GM23338 (cell line): Measurements from ENCODE around the gene VSTM2B. TPM values are rescaled to one million over a fixed set of nuclear protein-coding genes. Genes with fewer than 3 reads are reported as not detected.

Source experiments
- ATAC-seq: fragments of 200-7000 bp; cut with Tn5 transposase; 3 replicates; pipeline ENCODE4 v1.9.1; 2020
- DNase-seq: peaks from one replicate; pipeline ENCODE4 v3.0.0-alpha.2; 2015; ENCODE audit warnings: low spot score
- H2AFZ ChIP-seq: fragments of 200-600 bp; sonication (generic); 2 replicates; pipeline ENCODE4 v1.8.0; 2016; ENCODE audit warnings: antibody characterized with exemption, mild to moderate bottlenecking, moderate library complexity
- H3F3A ChIP-seq: fragments of 200-600 bp; sonication (generic); replicated peaks from 2 replicates; pipeline ENCODE4 v1.8.0; 2017; ENCODE audit warnings: antibody characterized with exemption, mixed run types, low read depth
- H3K27ac ChIP-seq: fragments of 200-600 bp; sonication (generic); 2 replicates; pipeline ENCODE4 v1.6.1; 2016; ENCODE audit warnings: low read depth
- H3K27me3 ChIP-seq: fragments of 200-600 bp; sonication (generic); 2 replicates; pipeline ENCODE4 v1.8.0; 2016; ENCODE audit warnings: mild to moderate bottlenecking, mixed run types, moderate library complexity; ENCODE audit not compliant: insufficient read depth
- H3K36me3 ChIP-seq: fragments of 200-600 bp; sonication (generic); 2 replicates; pipeline ENCODE4 v1.8.0; 2016; ENCODE audit warnings: mild to moderate bottlenecking; ENCODE audit not compliant: insufficient read depth
- H3K4me1 ChIP-seq: fragments of 200-600 bp; sonication (generic); 2 replicates; pipeline ENCODE4 v1.8.0; 2016; ENCODE audit warnings: mild to moderate bottlenecking, moderate library complexity; ENCODE audit not compliant: insufficient read depth
- H3K4me2 ChIP-seq: fragments of 200-600 bp; sonication (generic); 2 replicates; pipeline ENCODE4 v1.7.1; 2017; ENCODE audit warnings: mixed run types
- H3K4me3 ChIP-seq: fragments of 200-600 bp; sonication (generic); 2 replicates; pipeline ENCODE4 v1.6.1; 2016; ENCODE audit warnings: mixed run types
- H3K79me2 ChIP-seq: fragments of 200-600 bp; sonication (generic); replicated peaks from 2 replicates; pipeline ENCODE4 v1.8.0; 2017; ENCODE audit warnings: mild to moderate bottlenecking; ENCODE audit not compliant: insufficient read depth
- H3K9me2 ChIP-seq: fragments of 200-600 bp; sonication (generic); 2 replicates; pipeline ENCODE4 v1.8.0; 2017; ENCODE audit not compliant: insufficient read depth
- H4K20me1 ChIP-seq: fragments of 200-600 bp; sonication (generic); replicated peaks from 2 replicates; pipeline ENCODE4 v1.8.0; 2017; ENCODE audit warnings: mild to moderate bottlenecking; ENCODE audit not compliant: insufficient read depth
- H3K27ac Mint-ChIP-seq: 2 replicates; pipeline ENCODE4 v1.8.0; 2020; ENCODE audit warnings: inconsistent platforms, mild to moderate bottlenecking, moderate library complexity, mixed read lengths
- H3K27me3 Mint-ChIP-seq: 3 replicates; pipeline ENCODE4 v1.8.0; 2022; ENCODE audit warnings: low read depth, mild to moderate bottlenecking, moderate library complexity, mixed read lengths, inconsistent platforms; ENCODE audit not compliant: insufficient read depth, poor library complexity
- H3K36me3 Mint-ChIP-seq: 3 replicates; pipeline ENCODE4 v1.8.0; 2021; ENCODE audit warnings: low read depth, mild to moderate bottlenecking, inconsistent platforms, moderate library complexity, mixed read lengths
- H3K4me1 Mint-ChIP-seq: 3 replicates; pipeline ENCODE4 v1.8.0; 2020; ENCODE audit warnings: mild to moderate bottlenecking, inconsistent platforms, mixed read lengths
- H3K4me3 Mint-ChIP-seq: 3 replicates; pipeline ENCODE4 v1.8.0; 2021; ENCODE audit warnings: moderate library complexity, mild to moderate bottlenecking, inconsistent platforms, mixed read lengths
- H3K9me3 Mint-ChIP-seq: 3 replicates; pipeline ENCODE4 v1.8.0; 2020; ENCODE audit warnings: moderate library complexity, mild to moderate bottlenecking, inconsistent platforms, mixed read lengths
- EZH2phosphoT487 ChIP-seq: fragments of 200-600 bp; sonication (generic); IDR thresholded peaks from one replicate; pipeline ENCODE4 v1.8.1; 2018; ENCODE audit warnings: antibody characterized with exemption; ENCODE audit not compliant: unreplicated experiment
- NANOG ChIP-seq: IDR thresholded peaks from 2 replicates; pipeline ENCODE4 v1.6.1; 2016; ENCODE audit warnings: antibody characterized with exemption, borderline replicate concordance
- POLR2AphosphoS5 ChIP-seq: IDR thresholded peaks from 2 replicates; pipeline ENCODE4 v1.6.1; 2016; ENCODE audit warnings: antibody characterized with exemption, low read depth
- ZNF114 ChIP-seq: fragments of 250-450 bp; sonication (Bioruptor Pico); IDR thresholded peaks from 2 replicates; pipeline ENCODE4 v1.5.0; 2020; ENCODE audit warnings: mild to moderate bottlenecking, moderate library complexity
- ZNF331 ChIP-seq: fragments of 250-450 bp; sonication (Bioruptor Pico); IDR thresholded peaks from 2 replicates; pipeline ENCODE4 v1.5.0; 2020; ENCODE audit warnings: low read depth, mild to moderate bottlenecking, moderate library complexity
- polyA plus RNA-seq: library from polyadenylated mRNA; unstranded; fragments of >200 nt; fragmentation: Nextera tagmentation; extraction: Ambion mirVana; gene quantifications from 2 replicates; pipeline ENCODE4 v1.2.1, GENCODE V29; 2016
- total RNA-seq: library from RNA; depleted of rRNA; stranded (reverse); fragments of >200 nt; shearing (Covaris generic); gene quantifications from 2 replicates; pipeline ENCODE4 v1.2.3, GENCODE V29; 2014
- TF ChIP-seq, protein P1 (sequence below): IDR thresholded peaks from 2 replicates; pipeline ENCODE4 v1.6.1; 2016; ENCODE audit warnings: antibody characterized with exemption
- TF ChIP-seq, protein P2 (sequence below): IDR thresholded peaks from one replicate; pipeline ENCODE4 v1.6.1; 2018; ENCODE audit warnings: antibody characterized with exemption; ENCODE audit not compliant: unreplicated experiment
- TF ChIP-seq, protein P3 (sequence below), 2 experiments: fragments of 200-600 bp in 1 of 2; sonication (generic) in 1 of 2; conservative IDR thresholded peaks; 2 replicates each; pipeline versions ENCODE4 v1.5.1 to v1.6.1; 2016 to 2017; ENCODE audit warnings: antibody characterized with exemption in 2 of 2, low read depth in 2 of 2, mild to moderate bottlenecking in 2 of 2, moderate library complexity in 1 of 2

Gene VSTM2B
- total and polyA plus RNA-seq, 2 experiments from 2014 or later = 1.2 to 1.8 TPM

DNA sequence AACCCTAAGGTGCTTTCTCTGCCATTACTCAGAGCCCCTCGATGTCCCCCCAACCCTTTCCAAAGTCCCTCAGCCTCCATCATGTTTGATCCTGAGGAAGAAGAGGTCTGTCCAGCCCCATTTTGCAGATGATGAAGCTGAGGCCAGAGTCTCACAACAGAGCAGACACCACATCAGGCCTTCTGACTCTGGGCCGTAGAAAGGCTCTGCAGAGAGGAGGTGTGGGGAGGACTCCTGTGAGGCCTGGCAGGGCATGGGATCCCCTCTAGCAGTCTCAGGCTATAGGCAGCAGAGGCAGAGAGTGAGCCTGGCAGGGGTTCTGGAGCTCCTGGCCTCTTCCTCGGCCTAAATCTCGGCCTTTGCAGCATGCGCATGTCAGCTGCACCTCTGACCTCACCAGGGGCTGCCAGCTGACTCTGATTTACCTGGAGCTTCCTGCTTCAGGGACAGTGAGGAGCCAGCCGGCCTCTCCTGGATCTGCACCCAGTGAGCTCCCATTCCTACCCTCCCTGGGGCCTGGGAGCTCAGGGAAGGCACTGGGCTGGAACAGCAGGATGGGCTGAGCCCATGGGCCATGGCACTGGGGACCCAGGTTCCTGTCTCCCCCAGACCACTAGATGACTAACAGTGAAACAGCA is 41.7 kb upstream of the VSTM2B start (continued):
- TF ChIP-seq, protein P1, sequence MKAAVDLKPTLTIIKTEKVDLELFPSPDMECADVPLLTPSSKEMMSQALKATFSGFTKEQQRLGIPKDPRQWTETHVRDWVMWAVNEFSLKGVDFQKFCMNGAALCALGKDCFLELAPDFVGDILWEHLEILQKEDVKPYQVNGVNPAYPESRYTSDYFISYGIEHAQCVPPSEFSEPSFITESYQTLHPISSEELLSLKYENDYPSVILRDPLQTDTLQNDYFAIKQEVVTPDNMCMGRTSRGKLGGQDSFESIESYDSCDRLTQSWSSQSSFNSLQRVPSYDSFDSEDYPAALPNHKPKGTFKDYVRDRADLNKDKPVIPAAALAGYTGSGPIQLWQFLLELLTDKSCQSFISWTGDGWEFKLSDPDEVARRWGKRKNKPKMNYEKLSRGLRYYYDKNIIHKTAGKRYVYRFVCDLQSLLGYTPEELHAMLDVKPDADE = no peak
- TF ChIP-seq POLR2AphosphoS5 = no peak
- TF ChIP-seq ZNF114 (CRISPR knock-in tag) = no peak

DNA sequence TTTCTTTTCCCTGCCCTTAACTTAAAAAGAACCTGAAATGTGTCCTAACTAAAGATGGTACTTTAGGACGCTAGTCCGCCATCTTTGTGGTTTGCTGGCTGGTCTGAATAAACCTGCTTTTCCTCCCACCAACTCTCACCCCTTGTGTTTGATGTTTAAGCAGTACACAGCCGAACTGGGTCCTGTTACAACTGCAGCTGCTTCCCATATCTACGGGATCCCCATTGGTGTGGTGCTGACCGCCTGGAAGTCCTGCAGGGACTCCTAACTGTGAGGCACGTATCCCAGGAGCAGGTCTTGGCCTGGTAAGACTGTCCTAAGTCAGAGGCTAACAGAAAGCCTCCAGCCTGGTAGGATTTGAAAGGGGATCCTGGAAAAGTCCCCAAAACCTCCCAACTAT is 40.9 kb upstream of the VSTM2B start:
- no peak overlapping the region for H3K4me2 ChIP-seq
- no peak for DNase-seq
- H3K79me2 ChIP-seq = no peaks in the 10 kb centered on the region
- Mint-ChIP-seq H3K27me3 (no peaks in the 10 kb centered on the region), H3K4me1 (peaks cover 6% of the 10 kb centered on the region), H3K36me3 (peaks cover 4% of the 10 kb centered on the region; the same call in 2 of the 3 replicates), H3K27ac (no peak overlapping the region), H3K9me3 (peaks cover 16% of the 10 kb centered on the region), H3K4me3 (no peak overlapping the region)
- H3K27ac ChIP-seq = no peak overlapping the region
- no peaks in the 10 kb centered on the region for H3F3A ChIP-seq
- no peak for ATAC-seq
- H3K36me3 ChIP-seq = no peaks in the 10 kb centered on the region
- H3K27me3 ChIP-seq = no peaks in the 10 kb centered on the region
- no peak for TF ChIP-seq NANOG
- TF ChIP-seq EZH2phosphoT487 = no peak
- TF ChIP-seq, protein P2, sequence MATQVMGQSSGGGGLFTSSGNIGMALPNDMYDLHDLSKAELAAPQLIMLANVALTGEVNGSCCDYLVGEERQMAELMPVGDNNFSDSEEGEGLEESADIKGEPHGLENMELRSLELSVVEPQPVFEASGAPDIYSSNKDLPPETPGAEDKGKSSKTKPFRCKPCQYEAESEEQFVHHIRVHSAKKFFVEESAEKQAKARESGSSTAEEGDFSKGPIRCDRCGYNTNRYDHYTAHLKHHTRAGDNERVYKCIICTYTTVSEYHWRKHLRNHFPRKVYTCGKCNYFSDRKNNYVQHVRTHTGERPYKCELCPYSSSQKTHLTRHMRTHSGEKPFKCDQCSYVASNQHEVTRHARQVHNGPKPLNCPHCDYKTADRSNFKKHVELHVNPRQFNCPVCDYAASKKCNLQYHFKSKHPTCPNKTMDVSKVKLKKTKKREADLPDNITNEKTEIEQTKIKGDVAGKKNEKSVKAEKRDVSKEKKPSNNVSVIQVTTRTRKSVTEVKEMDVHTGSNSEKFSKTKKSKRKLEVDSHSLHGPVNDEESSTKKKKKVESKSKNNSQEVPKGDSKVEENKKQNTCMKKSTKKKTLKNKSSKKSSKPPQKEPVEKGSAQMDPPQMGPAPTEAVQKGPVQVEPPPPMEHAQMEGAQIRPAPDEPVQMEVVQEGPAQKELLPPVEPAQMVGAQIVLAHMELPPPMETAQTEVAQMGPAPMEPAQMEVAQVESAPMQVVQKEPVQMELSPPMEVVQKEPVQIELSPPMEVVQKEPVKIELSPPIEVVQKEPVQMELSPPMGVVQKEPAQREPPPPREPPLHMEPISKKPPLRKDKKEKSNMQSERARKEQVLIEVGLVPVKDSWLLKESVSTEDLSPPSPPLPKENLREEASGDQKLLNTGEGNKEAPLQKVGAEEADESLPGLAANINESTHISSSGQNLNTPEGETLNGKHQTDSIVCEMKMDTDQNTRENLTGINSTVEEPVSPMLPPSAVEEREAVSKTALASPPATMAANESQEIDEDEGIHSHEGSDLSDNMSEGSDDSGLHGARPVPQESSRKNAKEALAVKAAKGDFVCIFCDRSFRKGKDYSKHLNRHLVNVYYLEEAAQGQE = no peak
- no peak for TF ChIP-seq POLR2AphosphoS5
- TF ChIP-seq, protein P3, sequence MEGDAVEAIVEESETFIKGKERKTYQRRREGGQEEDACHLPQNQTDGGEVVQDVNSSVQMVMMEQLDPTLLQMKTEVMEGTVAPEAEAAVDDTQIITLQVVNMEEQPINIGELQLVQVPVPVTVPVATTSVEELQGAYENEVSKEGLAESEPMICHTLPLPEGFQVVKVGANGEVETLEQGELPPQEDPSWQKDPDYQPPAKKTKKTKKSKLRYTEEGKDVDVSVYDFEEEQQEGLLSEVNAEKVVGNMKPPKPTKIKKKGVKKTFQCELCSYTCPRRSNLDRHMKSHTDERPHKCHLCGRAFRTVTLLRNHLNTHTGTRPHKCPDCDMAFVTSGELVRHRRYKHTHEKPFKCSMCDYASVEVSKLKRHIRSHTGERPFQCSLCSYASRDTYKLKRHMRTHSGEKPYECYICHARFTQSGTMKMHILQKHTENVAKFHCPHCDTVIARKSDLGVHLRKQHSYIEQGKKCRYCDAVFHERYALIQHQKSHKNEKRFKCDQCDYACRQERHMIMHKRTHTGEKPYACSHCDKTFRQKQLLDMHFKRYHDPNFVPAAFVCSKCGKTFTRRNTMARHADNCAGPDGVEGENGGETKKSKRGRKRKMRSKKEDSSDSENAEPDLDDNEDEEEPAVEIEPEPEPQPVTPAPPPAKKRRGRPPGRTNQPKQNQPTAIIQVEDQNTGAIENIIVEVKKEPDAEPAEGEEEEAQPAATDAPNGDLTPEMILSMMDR (conservative IDR thresholded peaks at IDR 0.05; ENCODE audit: low read depth in 2 of 2) = no peak
- TF ChIP-seq ZNF331 (CRISPR knock-in tag) = no peak
- TF ChIP-seq, protein P1 = no peak
- H3K4me3 ChIP-seq = no peak overlapping the region
- no peaks in the 10 kb centered on the region for H4K20me1 ChIP-seq
- no peaks in the 10 kb centered on the region for H3K4me1 ChIP-seq
- H2AFZ ChIP-seq = 0 out of 2 replicates have a peak overlapping the region, but pooled peaks have one; percentile 63
- no peaks in the 10 kb centered on the region for H3K9me2 ChIP-seq
